ENCODE measurements around the gene MIEF2.
"Not testable (repeated sequence)": the region's sequence is repeated elsewhere in the genome, so short reads cannot be mapped to it uniquely, and the experiment has no call there.

The MIEF2 gene

DNA sequence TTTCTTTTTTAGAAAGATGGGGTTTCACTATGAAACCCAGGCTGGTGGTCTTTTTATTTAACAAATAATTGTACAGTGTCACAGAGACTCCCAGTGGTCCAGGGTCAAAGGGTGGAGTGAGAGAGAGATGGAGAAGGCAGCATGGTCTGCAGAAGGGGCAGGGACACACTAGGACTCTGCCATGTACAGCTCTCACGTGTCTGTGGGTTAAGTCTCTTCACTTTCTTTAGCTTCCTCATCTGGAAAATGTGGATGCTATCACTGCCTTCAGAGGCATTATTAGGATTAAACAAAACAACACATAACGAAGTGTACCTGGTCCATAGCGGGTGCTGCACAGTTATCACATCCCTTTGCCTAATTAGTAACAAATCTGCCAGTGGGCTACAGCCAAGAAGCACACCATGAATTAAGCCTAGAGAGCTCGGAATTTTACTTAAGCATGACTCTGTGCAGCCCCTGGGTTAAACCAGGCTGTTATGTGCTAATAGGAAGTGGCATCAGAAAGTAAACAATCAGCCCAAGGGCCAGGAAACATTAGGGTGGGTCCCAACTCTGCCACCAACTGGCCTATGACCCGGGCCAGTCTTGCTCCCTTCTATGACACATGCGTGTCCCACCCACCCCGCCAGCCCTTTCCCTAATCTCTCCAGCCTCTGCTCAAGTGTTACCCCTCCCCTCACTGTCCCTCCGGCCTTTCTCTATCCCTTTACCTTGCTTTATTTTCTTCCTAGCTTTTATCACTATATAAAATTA is 40.4 kb downstream of the MIEF2 start:
- DNase-seq: no peak

GRCh38 chr17:18303206-18303605 is 42.7 kb downstream of the MIEF2 start:
- not testable (repeated sequence) for DNase-seq

- DNase-seq: no peak
Observed at GRCh38 chr17:18309202-18309601, 48.7 kb downstream of the MIEF2 start.

DNA sequence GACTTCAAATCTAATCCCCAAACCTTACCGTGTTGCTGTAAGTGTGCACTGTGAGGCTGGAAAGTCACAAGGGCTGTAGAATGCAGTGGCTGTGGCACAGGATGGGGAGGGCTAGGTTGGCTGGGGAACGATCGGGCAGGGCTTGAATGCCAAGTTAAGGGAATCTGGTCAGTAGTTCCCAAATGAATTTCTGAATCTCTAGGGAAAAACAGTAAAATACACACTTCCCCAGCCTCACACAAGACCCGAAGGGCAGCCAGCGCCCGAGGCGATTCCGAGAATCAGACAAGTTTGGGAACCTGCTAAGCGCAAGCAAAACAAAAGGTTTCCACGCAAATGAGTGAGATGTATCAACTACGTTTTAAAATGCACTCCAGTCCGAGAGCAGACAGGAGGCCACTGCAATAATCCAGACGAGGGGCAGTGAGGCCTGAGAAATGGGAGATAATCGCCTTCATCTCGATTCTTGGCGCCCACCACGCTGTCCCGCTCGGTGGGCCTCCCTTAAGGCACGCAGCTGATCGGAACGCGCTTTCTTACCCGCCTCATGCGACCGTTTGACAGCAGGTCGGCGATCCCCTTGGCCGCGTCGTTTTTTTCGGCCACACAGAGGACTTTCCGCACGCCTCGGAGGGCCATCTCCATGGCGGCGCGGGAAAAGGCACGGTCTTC is 53.7 kb downstream of the MIEF2 start:
- no peak for DNase-seq

DNA sequence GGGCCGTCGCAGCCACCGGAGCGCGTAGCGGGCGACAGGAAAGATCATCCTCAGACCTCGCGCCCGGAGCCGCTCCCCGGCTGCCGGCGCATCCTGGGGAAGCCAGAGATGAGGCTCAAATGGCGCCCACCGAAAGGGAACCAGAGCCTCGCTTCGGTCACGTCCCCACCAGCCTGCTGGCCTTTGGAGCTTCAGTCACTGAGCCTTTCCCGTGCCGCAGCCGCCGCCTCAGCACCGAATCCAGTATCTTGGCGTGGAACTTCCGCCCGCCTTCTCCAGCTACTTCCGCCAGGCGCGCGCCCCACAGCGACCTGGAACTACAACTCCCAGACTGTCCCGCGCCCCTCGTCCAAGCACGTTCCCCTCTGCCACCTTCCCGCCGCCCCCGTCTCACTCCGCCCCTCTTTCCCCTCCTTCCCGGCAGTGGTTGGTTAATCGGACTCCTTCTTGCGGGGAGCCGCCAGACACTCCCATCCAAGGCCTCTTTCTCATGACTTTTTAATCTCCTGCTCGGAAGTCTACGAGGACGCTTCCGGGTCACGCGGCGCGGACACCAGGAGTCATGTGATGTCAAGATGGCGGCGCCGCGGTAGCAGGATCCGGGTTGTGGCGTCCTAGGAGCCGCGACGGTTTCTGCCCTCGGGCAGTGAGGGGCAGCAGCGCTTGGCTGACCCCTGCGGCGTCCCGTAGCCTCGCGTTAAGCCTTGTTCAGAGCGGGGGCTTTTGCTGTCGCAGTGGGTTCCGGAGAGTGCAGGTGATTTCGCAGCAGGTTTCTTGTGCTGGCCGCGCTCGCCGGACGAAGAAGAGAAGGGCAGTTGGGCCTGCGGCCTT is 54.5 kb downstream of the MIEF2 start, which contains the start of the genes SMCR8 and TOP3A:
Gene SMCR8, plus strand, starts transcription at position 563 of the 831 bp plus-strand sequence. CDS start 497 bp downstream, outside the sequence.
Gene TOP3A, minus strand, starts transcription at position 264 of the 831 bp plus-strand sequence. Its CDS starts 216 bp downstream, at position 48.
- peak; percentile 97 for DNase-seq

GRCh38 chr17:18315562-18315922 is 55.1 kb downstream of the MIEF2 start:
- peak; percentile 23 for DNase-seq

GRCh38 chr17:18315961-18316360 is 55.5 kb downstream of the MIEF2 start:
- no peak for DNase-seq
